Measurements from ENCODE around the gene SSC4D.
"Not testable (repeated sequence)": the region's sequence is repeated elsewhere in the genome, so short reads cannot be mapped to it uniquely, and the experiment has no call there.

The SSC4D gene

GRCh38 chr7:76380623-76380966, 28.9 kb downstream of the SSC4D start:
- DNase-seq, result no peak

GRCh38 chr7:76377186-76377918, 32.1 kb downstream of the SSC4D start:
- DNase-seq, result no peak

GRCh38 chr7:76375251-76375650, 34.2 kb downstream of the SSC4D start:
- DNase-seq, result no peak

DNA sequence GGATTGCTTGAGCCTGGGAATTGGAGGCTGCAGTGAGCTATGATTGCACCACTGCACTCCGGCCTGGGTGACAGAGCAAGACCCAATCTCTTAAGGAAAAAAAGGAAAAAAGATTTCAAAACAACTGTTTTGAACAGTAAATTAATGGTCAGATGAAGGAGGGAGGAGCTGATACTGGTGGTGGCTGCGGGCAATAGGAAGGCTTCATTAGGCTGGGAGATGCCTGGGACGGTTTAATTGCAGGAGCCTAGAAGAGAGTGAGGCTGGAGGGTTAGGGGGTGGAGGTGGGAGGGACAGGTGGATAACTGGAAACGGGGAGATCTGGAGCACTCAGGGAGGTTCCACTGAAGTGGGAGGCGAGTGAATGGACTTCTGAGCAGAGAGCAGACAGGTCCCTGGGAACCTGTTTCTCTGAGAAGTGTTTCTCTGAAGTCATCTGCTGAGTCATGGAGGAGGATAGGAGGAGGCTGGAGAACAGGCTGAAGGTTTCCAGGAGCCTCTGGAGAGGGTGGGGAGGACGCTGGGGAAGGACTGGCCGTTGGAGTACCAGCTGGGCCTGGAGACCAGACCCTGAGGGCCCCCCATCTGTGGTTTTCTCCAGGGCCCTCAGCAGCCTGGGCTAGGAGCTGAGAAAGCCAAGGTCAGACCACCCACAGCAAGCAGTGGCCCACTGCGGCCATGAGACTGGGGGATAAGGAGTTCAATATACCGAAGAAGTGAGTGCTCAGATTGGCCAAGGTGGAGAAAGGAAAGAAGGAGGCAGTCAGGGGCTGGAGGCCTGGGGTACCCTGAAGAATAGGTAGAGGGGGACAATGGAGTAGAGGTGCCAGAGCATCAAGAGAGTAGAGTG, 36.3 kb downstream of the SSC4D start:
- DNase-seq, result no peak

DNA sequence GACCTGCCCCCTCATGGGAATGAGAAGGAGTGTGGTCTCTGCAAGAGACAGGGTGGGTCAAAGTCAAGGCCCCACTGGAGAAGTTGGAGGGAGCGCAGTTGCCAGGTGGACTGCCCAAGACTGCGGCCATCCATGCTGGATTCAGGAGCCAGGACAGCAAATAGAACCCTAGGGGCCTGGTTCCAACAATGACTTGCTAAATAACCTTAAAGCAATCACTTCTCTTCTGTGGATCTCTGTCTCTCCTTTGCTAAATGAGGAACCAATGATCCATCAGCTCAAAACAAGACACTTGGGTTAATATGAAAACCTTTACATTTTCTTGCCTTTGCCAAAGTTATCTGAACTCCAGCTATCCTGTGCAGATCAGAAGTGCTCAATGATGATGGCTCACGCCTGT, 38.1 kb downstream of the SSC4D start:
- DNase-seq, result no peak

GRCh38 chr7:76369018-76369417, 40.5 kb downstream of the SSC4D start:
- no peak for DNase-seq

DNA sequence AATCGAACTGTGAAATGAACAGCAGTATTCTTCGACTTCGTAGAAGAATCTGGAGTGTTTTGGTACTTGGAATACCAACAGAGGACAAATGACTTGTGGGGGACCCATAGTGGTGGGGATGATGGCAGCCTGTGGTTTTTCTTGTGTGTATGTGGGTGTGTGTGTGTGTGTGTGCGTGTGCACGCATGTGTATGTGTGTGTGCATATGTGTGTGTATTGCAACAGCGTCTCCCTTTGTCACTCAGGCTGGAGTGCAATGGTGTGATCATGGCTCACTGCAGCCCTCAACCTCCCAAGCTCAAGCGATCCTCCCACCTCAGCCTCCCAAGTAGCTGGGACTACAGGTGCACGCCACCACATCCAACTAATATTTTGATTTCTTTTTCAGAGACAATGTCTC, 41.3 kb downstream of the SSC4D start:
- DNase-seq, result no peak

DNA sequence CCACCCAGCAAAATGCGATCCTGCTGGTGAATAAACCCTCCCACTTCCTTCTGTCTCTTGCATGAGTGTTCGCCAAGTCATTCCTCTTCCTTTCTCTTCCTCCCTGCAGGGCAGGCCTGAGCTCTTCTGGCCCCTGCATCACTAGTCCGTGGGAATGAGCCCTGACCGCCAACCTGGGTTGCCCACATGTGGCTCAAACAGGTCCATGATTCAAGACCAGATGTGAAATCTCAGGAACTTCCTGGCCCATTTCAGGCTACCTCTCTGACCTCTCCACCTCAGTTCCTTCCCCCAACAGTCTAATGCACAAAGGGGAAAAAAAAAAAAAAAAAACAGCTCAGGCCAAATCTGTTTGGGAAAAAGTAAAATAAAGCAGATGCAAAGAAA, 45.3 kb downstream of the SSC4D start:
- DNase-seq, result no peak

- not testable (repeated sequence) for DNase-seq
These were observed 45.7 kb downstream of the SSC4D start for GRCh38 chr7:76363754-76364153.

DNA sequence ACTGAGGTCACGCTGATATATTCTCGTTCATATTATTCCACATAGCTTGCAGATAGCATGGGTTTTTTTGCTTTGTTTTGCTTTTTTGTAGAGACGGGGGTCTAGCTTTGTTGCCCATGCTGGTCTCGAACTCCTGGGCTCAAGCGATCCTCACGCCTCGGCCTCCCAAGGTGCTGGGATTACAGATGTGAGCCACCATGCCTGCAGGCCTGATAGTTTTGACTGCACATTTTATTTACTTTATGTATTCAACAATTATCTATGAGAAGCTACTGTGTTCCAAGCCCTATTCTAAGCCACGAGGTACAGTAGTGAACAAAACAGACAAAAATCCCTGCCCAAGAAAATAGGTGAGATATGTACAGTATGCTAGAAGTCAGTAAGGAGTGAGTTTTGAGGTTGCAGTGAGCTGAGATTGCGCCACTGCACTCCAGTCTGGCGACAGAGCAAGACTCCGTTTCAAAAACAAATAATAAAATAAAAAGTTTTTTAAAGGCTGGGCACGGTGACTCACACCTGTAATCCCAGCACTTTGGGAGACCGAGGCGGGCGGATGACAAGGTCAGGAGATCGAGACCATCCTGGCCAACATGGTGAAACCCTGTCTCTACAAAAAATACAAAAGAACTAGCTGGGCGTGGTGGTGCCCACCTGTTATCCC, 49.4 kb downstream of the SSC4D start:
- DNase-seq, result no peak

DNA sequence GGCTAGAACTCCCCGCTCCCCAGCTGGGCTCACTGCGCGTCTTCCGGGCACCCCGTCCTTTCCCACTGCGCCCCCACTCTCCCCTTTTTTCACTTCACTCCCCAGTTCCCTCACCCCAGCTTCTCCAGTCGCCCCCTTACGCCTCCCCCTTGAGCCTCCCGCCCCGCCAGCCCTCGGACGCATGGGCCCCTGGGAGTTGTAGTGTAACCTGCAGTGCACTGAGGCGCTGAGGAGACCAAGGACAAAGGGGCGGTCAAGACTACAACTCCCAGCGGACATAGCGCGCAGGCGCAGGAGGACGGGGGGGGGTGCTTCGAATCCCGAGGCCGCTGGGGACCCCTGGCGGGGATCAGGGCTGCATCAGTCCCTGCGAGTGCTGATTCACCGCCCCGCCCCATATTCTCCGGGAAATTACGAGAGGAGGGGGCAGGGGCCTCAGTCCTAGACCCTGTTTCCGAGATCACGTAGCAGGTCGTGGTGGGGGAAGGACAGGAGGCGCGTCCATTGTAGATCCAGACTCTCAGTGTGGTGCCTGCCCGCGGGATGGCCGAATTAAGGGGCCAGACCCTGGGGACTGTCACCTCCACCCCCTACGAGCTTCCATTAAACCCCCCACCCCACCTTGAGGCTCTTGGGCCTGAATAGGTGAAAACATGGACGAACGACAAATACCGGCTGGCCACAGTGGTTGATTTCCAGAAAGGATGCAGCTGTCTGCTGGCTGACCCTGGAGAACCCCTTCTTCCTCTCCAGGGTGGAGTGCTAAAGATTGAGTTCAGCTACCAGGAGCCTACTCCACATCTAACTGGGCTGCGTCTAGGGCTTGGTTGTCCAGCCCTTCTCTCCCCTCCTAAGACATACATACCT, 50.2 kb downstream of the SSC4D start:
- DNase-seq, result peak; percentile 98

- no peak for DNase-seq
These were observed 50.9 kb downstream of the SSC4D start, which contains the start of gene YWHAG for GRCh38 chr7:76358481-76359110. Gene YWHAG, minus strand, starts transcription at chr7:76358991. Its CDS starts 183 bp downstream, at chr7:76358808.

GRCh38 chr7:76358011-76358480, 51.5 kb downstream of the SSC4D start:
- DNase-seq, result peak; percentile 45

DNA sequence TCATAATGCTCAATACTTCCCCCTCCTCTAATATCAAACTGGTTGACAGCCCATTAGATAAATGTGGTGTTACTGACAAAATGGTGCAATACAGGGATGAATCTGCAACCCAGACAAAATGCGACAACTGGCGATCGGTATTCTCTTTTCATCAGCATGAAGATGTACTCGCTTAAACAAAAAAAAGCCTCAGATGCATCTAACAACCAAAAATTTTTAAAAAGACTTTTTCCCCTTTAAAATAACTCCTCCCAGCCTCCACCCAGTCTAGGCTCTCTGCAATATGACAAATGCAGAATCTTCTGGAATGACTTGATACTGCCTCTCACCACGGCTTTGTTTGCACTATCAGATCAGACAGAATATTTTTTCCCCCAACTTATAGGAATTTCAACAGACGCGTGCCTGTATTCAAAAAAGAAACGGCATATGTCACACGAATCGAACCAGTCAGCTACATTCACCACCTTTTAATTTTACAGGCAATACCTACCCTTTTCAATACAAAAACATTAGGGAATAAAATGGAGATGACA, 52.0 kb downstream of the SSC4D start:
- no peak for DNase-seq

DNA sequence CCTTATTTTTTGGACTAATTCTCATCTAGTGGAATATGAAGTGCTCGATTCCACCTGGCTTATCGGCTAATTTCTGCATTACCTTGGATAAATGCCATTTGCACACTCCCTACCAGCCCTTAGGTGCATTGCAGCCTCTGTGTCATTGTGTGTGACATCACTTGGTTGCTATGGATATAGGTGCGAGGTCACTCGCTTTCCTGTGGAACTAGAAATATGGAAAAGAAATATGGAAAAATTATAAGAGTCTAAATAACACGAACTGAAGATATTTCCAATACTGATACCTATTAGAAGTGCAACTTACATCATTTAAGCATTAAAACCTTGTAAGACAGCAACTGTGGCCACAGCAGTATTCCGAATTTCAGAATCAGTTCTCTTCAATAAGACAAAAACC, 52.7 kb downstream of the SSC4D start:
- DNase-seq, result no peak

DNA sequence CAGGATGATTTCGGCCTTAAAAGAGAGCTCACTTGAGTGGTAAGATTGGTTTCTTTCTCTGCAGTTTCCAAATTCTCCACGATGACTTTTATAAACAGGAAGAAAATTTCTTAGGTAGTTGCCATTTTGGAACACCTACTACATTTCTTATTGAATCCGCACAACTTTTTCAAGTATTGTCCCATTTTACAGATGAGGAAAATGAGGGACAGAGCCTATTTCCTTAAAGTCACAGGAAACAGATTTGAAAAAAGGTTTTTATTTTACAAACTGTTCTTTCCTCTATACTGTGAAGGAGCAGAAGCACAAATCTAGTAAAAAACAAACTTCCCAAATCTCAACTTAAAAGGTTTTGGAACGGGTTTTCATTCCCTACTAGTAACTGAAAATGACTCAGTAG, 53.4 kb downstream of the SSC4D start:
- DNase-seq, result no peak

- no peak for DNase-seq
These were observed 54.3 kb downstream of the SSC4D start for GRCh38 chr7:76354981-76355730.

DNA sequence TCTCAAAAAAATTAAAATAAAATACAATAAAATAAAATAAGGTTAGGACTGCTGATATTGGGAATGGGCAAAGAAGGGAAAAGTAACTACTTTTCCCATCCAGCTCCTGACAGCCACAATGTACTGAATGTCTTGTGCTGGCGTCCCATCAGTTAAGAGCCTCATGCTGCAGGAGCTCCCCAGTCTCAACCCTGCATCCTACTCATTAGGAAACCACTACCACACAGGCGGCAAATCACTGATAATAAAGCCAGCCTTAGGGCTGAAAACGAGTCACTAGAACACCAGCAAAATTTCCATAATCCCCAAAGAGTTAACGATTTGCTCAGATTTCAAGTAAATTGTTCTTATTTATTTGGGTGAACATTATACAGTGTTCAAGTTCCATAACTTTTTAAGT, 55.0 kb downstream of the SSC4D start:
- DNase-seq, result no peak

DNA sequence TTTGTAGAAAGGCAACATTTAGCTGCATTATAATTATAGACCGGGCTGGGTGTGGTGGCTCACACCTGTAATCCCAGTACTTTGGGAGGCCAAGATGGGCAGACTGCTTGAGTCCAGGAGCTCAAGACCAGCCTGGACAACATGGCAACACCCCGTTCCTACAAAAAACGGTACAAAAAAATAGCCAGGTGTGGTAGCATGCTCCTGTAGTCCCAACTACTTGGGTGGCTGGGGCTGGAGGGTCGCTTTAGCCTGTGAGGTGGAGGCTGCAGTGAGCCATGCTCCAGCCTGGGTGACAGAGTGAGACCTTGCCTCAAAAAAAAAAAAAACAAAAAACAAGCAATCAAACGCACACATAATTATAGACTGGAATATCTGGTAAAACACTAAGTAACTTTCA, 55.8 kb downstream of the SSC4D start:
- DNase-seq, result no peak

DNA sequence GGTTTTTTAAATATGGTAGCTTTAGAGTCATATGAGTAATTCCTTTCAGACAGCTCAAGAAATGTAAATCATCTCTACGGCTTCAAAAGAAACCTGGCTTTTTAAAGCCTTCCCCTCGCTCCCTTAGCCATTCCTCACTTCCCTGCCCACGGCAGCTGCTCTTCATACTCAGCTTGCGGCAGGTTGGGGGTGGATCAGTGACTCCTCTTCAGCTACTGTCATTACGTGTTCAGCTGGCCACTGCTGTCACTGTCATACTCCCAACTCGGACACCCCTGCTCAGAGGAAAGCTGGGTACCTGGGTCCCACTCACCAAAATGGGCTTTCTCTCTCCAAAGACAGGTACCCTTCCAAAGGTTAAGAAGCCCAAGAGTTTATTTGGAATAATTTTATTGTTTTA, 57.3 kb downstream of the SSC4D start:
- DNase-seq, result no peak

GRCh38 chr7:76351372-76351771, 58.1 kb downstream of the SSC4D start:
- no peak for DNase-seq

Measured in CD4-positive, alpha-beta T cell treated with Interleukin-17A for 1 hour (primary cell).